ENCODE data around the gene SLC51A. TPM values are rescaled to one million over a fixed set of nuclear protein-coding genes. Genes with fewer than 3 reads are reported as not detected.

Gene SLC51A
- total and polyA plus RNA-seq, 2 of the 8 experiments (the other 6 are each of a cell fraction or from before 2014, with no cell fraction given), result 6.3 to 9.8 TPM

DNA sequence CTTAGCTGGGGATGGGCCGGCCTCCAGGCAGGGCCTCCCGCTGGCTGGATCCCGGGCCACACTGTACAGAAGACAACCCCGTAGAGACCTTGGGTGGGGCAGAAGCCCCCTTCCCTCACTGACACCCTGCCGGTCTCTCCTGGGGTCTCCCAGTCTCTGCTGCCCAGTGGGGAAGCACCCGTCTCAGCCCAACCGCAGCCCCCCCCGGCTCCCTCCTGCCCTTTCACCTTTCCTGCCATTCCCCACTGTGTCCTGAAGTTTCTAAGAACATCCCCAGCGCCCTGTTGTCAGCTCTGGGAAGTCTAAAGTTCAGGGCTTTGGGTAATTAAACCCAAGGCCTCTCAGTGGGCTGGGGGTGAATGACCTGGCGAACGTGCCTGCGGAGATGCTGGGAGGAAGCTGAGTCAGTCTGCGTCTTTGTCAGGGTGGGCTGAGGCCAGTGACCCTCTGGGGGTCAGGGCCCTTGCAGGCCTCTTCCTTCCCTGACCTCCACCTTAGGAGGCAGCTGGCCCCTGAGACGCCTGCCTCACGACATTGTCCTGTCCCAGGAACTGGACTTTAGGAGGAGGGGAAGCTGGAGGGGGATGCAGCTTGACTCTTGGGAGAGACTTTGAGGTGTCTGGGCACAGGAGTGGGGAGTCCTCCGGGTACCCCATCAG, 1.4 kb upstream of the SLC51A start (continued):
- TF ChIP-seq CHD7 (IDR thresholded peaks at IDR 0.05; ENCODE audit: insufficient replicate concordance, low read length), result no peak
- no peak for TF ChIP-seq CEBPB (IDR thresholded peaks at IDR 0.05; ENCODE audit: low read depth, low read length)
- no peak for TF ChIP-seq HDAC6 (IDR thresholded peaks at IDR 0.05; ENCODE audit: low read depth, low read length)
